Measurements from ENCODE around the gene FBXO46. TPM values are rescaled to one million over a fixed set of nuclear protein-coding genes. Genes with fewer than 3 reads are reported as not detected.

The FBXO46 gene
- total RNA-seq, 2 experiments from 2014 or later: 26.1 to 29.4 TPM

DNA sequence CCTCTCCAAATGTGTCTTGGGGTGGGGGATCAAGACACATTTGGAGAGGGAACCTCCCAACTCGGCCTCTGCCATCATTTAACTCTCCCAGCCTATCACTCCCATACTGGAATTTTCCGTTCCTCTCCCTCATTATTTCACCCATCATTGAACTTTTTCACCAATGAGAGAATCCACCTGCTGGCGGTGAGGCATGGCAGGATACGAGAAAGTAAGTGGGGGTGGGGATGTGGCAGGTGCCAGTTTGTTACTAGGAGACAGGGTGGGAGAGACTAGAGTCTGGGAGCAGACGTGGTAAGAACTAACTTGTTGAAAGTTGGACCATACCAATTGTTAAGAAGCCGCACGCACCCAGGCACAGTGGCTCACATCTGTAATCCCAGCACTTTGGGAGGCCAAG is 55.8 kb downstream of the FBXO46 start:
- ChIA-PET POLR2A (interaction anchor here (1.3 kb wide), 1 partner anchor 17 kb away, joined by 3 read pairs; the partner anchor contains the start of gene QPCTL), CTCF (interaction anchor here (1.1 to 8.3 kb wide), 2 partner anchors 18 to 19 kb away, joined by 5 to 77 read pairs; partner anchors contain the start of genes QPCTL and SNRPD2)
- H3K27me3 Mint-ChIP-seq: peaks cover 11% of the 10 kb centered on the region
- H3K4me3 Mint-ChIP-seq: no peak overlapping the region
- peaks cover 24% of the 10 kb centered on the region for H3K4me1 Mint-ChIP-seq (ENCODE audit: low read depth)
- H3K27ac Mint-ChIP-seq: no peak overlapping the region
- no peaks in the 10 kb centered on the region for H3K9me3 Mint-ChIP-seq
- no peaks in the 10 kb centered on the region for H3K36me3 Mint-ChIP-seq
- DNase-seq: no peak
- intact Hi-C loops (cut with micrococcal nuclease): no loop called here

DNA sequence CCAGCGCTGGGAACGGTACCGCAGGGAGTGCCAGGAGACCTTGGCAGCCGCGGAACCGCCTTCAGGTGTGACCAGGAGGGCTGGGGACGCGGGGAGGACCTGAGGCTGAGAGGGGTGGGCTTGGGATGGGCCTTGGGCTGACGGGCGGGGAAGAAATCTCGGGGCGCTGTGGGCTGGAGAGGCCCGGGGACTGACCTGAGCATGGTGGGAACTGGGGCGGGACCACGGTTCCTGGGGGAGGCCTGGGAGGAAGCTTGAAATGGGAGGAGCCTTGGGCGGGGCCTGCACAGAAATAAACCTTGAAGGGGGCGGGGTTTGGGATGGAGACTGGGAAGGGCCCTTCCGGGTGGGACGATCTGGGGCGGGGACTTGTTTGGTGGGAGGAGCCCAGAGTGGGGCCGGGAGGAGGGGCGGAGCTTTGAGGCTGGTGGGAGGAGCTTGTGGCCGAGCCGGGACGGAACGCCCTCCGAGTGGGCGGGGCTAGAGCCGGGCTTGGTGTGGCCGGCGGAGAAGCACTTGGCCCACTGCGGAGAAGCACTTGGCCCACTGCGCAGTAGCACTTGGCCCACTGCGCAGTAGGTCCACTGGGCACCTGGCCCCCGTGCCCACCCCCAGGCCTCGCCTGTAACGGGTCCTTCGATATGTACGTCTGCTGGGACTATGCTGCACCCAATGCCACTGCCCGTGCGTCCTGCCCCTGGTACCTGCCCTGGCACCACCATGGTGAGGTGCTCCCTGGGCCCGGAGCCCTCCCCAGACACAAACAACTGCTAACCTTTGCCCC is 59.8 kb downstream of the FBXO46 start:
- H3K4me1 Mint-ChIP-seq (ENCODE audit: low read depth): peaks cover 33% of the 10 kb centered on the region

DNA sequence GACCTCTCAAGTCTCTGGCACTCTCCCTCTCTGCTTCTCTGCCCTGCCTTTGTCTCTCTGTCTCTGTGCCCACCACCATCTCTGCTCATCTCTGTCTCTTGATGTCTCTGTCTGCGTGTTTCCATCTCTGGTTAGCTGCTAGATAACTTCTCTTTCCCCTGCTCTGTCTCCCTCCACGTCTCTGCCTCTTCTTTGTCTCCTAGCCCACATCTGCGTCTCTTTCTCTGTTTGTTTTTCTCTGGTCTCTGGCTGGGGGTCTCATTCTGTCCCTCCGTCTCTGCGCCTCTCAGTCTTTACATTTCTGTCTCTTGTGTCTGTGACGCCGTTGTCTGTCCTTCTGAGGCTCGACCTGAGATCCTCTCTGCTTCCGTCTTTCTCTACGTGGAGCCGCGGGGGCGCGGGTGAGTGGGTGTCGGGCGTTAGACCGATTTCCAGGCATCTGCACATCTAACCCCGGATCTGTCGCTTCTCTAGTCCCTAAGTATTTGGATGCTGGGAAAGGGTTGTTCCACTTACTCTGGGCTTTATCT is 62.3 kb downstream of the FBXO46 start:
- no peaks in the 10 kb centered on the region for H3K36me3 Mint-ChIP-seq
- POLR2A ChIA-PET: interaction anchor here (0.6 to 4.2 kb wide), 5 partner anchors 9 to 183 kb away, joined by 3 to 19 read pairs (median 4); partner anchors contain the start of genes QPCTL and SNRPD2
- peaks cover 19% of the 10 kb centered on the region for H3K27me3 Mint-ChIP-seq
- DNase-seq: peak; percentile 60
- CTCF ChIA-PET: interaction anchor here (0.8 to 2.5 kb wide), 7 partner anchors 9 to 190 kb away, joined by 3 to 14 read pairs (median 5); partner anchors contain the start of gene QPCTL
- peaks cover 33% of the 10 kb centered on the region for H3K4me1 Mint-ChIP-seq (ENCODE audit: low read depth)
- intact Hi-C loops (cut with micrococcal nuclease): loop anchor here (1.0 kb wide), 3 partner anchors 9 to 218 kb away; partner anchors contain the start of gene QPCTL
- peak overlapping the region; percentile 42 for H3K27ac Mint-ChIP-seq
- no peaks in the 10 kb centered on the region for H3K9me3 Mint-ChIP-seq
- peak overlapping the region; percentile 76 for H3K4me3 Mint-ChIP-seq

More for the DNA sequence above, 59.8 kb downstream of the FBXO46 start:
- ChIA-PET POLR2A (interaction anchor here (1.2 to 4.2 kb wide), 3 partner anchors 9 to 29 kb away, joined by 4 to 19 read pairs (median 4); partner anchors contain the start of genes QPCTL and SNRPD2), CTCF (interaction anchor here (1.0 to 1.7 kb wide), 4 partner anchors 10 to 146 kb away, joined by 3 to 5 read pairs (median 4); partner anchors contain the start of gene QPCTL)
- Mint-ChIP-seq H3K4me3 (peak overlapping the region; percentile 57), H3K27ac (no peak overlapping the region), H3K9me3 (no peaks in the 10 kb centered on the region), H3K27me3 (peaks cover 17% of the 10 kb centered on the region), H3K36me3 (no peaks in the 10 kb centered on the region)
- peak; percentile 83 for DNase-seq
- intact Hi-C loops (cut with micrococcal nuclease): no loop called here

DNA sequence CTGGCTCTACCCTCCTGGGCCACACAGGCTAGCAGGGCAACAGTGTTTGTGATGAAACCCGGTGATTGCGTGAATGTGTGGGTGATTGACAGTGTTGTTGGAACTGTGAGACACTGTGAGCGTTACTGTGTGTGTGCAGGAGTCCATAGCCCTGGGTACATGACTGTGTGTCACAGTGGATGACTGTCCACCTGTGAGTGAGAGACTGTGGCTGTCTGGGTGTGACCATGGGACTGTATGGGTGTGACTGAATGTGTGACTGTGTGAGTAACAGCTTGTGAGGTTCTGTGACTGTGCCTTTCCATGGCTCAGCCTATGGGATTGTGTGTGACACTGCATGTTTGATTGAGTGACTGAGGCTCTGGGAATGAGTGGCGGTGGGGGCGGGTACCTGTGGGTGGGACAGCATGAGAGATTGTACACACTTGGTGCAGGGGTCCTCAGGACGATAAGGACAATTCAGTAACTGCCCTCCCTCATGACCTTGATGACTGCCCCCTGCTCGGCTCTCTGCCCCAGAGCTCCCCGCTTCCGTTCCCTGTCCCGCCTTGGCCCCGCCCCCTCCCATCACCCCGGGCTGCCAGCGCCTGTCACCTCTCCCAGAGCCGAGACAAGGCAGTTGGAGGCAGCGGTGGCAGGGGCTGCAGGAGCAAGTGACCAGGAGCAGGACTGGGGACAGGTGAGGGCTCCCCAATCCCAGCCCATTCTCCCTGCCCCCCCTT is 62.9 kb downstream of the FBXO46 start, which contains the start of gene GIPR:
Gene GIPR, plus strand, starts transcription at position 602 of the 722 bp plus-strand sequence. CDS start 1,300 bp downstream, outside the sequence.
- intact Hi-C loops (cut with micrococcal nuclease): loop anchor here (1.0 kb wide), 4 partner anchors 10 to 217 kb away; partner anchors contain the start of gene QPCTL

DNA sequence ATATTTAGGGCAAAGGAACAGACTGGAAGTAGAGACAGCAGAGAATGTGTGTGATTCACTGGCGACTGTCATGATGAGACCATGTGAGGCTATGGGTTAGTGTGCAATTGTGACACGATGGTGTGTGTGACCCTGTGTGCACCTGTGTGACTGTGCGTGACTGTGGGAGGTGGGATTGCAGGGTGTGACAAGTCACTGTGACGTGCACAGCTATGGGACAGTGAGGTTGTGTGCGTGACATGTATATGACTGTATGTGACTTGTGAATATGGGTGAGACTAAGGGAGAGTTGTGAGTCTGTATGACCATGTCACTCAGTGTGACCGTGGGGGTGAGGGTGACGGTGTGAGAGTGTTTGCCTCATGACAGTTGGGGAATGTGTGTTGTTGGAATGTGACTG is 66.1 kb downstream of the FBXO46 start:
- H3K4me3 Mint-ChIP-seq: no peak overlapping the region
- DNase-seq: no peak
- H3K9me3 Mint-ChIP-seq: no peaks in the 10 kb centered on the region
- H3K36me3 Mint-ChIP-seq: no peaks in the 10 kb centered on the region
- no peak overlapping the region for H3K27ac Mint-ChIP-seq
- H3K27me3 Mint-ChIP-seq: peaks cover 6% of the 10 kb centered on the region
- CTCF ChIA-PET: no interaction called here
- peaks cover 22% of the 10 kb centered on the region for H3K4me1 Mint-ChIP-seq (ENCODE audit: low read depth)
- intact Hi-C loops (cut with micrococcal nuclease): no loop called here
- POLR2A ChIA-PET: no interaction called here

More for the DNA sequence above, 62.9 kb downstream of the FBXO46 start, which contains the start of gene GIPR:
- ChIA-PET POLR2A (interaction anchor here (0.6 to 4.2 kb wide), 3 partner anchors 10 to 182 kb away, joined by 3 to 19 read pairs (median 5); no protein-coding TSS in a partner anchor), CTCF (interaction anchor here (0.6 to 2.5 kb wide), 10 partner anchors 10 to 197 kb away, joined by 3 to 14 read pairs (median 4); partner anchors contain the start of gene SNRPD2)
- Mint-ChIP-seq H3K36me3 (no peaks in the 10 kb centered on the region), H3K27me3 (peaks cover 19% of the 10 kb centered on the region), H3K4me1 (ENCODE audit: low read depth) (peaks cover 33% of the 10 kb centered on the region), H3K4me3 (peak within 1 kb of the TSS; percentile 76), H3K9me3 (no peaks in the 10 kb centered on the region), H3K27ac (peak within 1 kb of the TSS; percentile 42)
- DNase-seq: peak; percentile 88

DNA sequence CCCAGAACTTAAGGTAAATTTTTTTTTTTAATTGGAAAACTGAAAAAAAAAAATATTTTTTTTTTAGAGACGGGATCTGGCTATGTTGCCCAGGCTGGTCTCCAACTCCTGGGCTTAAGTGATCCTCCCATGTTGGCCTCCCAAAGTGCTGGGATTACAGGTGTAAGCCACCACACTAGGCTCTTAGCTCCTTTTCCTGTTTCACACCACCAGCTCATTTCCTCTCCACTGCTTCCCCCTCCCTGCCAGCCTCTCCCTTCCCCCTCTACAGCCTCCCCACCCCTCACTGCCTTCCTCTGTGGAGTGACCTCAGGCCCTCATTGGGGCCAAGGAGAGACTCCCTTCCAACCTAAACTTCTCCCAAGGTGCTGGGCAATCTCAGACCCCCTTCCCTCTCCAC is 66.9 kb downstream of the FBXO46 start:
- Mint-ChIP-seq H3K4me3 (no peak overlapping the region), H3K27me3 (peaks cover 6% of the 10 kb centered on the region), H3K4me1 (ENCODE audit: low read depth) (peaks cover 15% of the 10 kb centered on the region), H3K27ac (no peak overlapping the region), H3K9me3 (no peaks in the 10 kb centered on the region), H3K36me3 (no peaks in the 10 kb centered on the region)
- ChIA-PET POLR2A (no interaction called here), CTCF (interaction anchor here (1.5 kb wide), 1 partner anchor 18 kb away, joined by 3 read pairs; no protein-coding TSS in a partner anchor)
- intact Hi-C loops (cut with micrococcal nuclease): no loop called here
- DNase-seq: no peak

DNA sequence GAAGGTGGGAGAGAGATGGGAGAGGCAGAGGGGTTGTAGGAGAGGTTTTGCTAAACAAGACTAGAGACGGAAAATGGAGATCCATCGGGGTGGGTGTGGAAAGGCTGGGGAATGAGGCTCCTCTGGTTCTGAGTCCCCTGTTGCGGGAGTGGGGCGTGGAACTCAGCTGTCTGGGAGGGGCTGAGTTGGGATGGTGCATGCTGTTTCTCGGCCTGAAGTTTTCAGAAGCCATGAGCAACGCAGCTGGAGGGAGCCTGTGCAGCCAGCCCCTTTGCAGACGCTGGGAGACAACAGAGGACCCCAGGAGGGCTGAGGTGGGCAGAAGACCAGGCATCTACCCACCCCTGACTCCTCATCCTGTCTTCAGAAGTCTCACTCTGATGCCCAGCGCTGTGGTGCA is 70.1 kb downstream of the FBXO46 start:
- Mint-ChIP-seq H3K4me1 (ENCODE audit: low read depth) (no peaks in the 10 kb centered on the region), H3K9me3 (no peaks in the 10 kb centered on the region), H3K4me3 (no peak overlapping the region), H3K27me3 (peaks cover 6% of the 10 kb centered on the region), H3K27ac (no peak overlapping the region), H3K36me3 (no peaks in the 10 kb centered on the region)
- ChIA-PET POLR2A (no interaction called here), CTCF (no interaction called here)
- no peak for DNase-seq
- intact Hi-C loops (cut with micrococcal nuclease): no loop called here

Small RNA genes within 50 kb of the gene (microRNA-seq; reads per million reads assigned to microRNA genes)
- gene MIR642A (ENCODE audit: borderline microRNAs expressed, borderline number of aligned reads, borderline replicate concordance) (not detected), gene MIR642B (ENCODE audit: borderline microRNAs expressed, borderline number of aligned reads, borderline replicate concordance) (not detected)

Other genes with a start within 250 kb of the FBXO46 start
- gene RTN2, start 233.8 kb downstream of the FBXO46 start, total RNA-seq: 1 to 10 TPM; 1.5 to 2.2 TPM
- gene PPM1N, start 232.5 kb downstream of the FBXO46 start, total RNA-seq: 1 to 10 TPM; 3.5 to 3.6 TPM
- gene VASP, start 223.4 kb downstream of the FBXO46 start, total RNA-seq: 100 to 1,000 TPM; 167 to 174 TPM
- gene OPA3, start 146.1 kb downstream of the FBXO46 start, total RNA-seq: 10 to 100 TPM; 10.8 to 11.0 TPM
- gene GPR4, start 128.7 kb downstream of the FBXO46 start, total RNA-seq: not detected
- gene EML2, start 91.5 kb downstream of the FBXO46 start, total RNA-seq: 100 to 1,000 TPM; 159 to 183 TPM
- 1 to 10 TPM; 6.6 to 8.3 TPM for gene GIPR, start 62.7 kb downstream of the FBXO46 start, total RNA-seq
- 100 to 1,000 TPM; 789 TPM for gene SNRPD2, start 38.9 kb downstream of the FBXO46 start, total RNA-seq
- 10 to 100 TPM; 13.8 to 16.8 TPM for gene QPCTL, start 38.2 kb downstream of the FBXO46 start, total RNA-seq
- gene MEIOSIN, start 2.5 kb upstream of the FBXO46 start, total RNA-seq: not detected
- 1 to 10 TPM; 2.3 to 2.4 TPM for gene SIX5, start 38.4 kb upstream of the FBXO46 start, total RNA-seq
- gene DMPK, start 51.6 kb upstream of the FBXO46 start, total RNA-seq: 10 to 100 TPM; 10.7 to 11.0 TPM
- gene DMWD, start 61.9 kb upstream of the FBXO46 start, total RNA-seq: 10 to 100 TPM; 43.1 to 45.8 TPM
- under 1 TPM; 0.12 to 0.19 TPM for gene RSPH6A, start 84.4 kb upstream of the FBXO46 start, total RNA-seq
- gene SYMPK, start 132.3 kb upstream of the FBXO46 start, total RNA-seq: 10 to 100 TPM; 87.8 to 91.6 TPM
- under 1 TPM; 0.29 to 0.48 TPM for gene FOXA3, start 133.4 kb upstream of the FBXO46 start, total RNA-seq
- 10 to 100 TPM; 14.2 to 14.7 TPM for gene IRF2BP1, start 155.2 kb upstream of the FBXO46 start, total RNA-seq
- gene MYPOP, start 171.7 kb upstream of the FBXO46 start, total RNA-seq: 1 to 10 TPM; 6.8 to 6.9 TPM
- not detected for gene NANOS2, start 183.9 kb upstream of the FBXO46 start, total RNA-seq
- not detected for gene NOVA2, start 243.0 kb upstream of the FBXO46 start, total RNA-seq

Data from activated CD4-positive, alpha-beta memory T cell treated with anti-CD3 and anti-CD28 coated beads for 36 hours (primary cell).